Gastrocnemius medialis (tissue), 4 donors: ENCODE results near the gene LRRC2. TPM values are rescaled to one million over a fixed set of nuclear protein-coding genes. Genes with fewer than 3 reads are reported as not detected.

Experiments
- ATAC-seq, 2 donors: fragments of 150-250 bp; one replicate each; pipeline ENCODE4 v1.9.1; 2016
- DNase-seq, 2 donors: peaks; one replicate each; pipeline ENCODE4 v3.0.0-alpha.2; 2019
- H3K27ac ChIP-seq, 4 donors: fragments of 200-600 bp; sonication (generic); 1 replicate in 1 of 4; 2 replicates in 3 of 4; pipeline ENCODE4 v1.5.1; 2016 to 2018; ENCODE audit warnings: mild to moderate bottlenecking in 2 of 4, moderate library complexity in 1 of 4
- H3K27me3 ChIP-seq, 3 donors: fragments of 200-600 bp; sonication (generic) in 2 of 3; 1 replicate in 1 of 3; 2 replicates in 2 of 3; pipeline versions ENCODE4 v1.5.1 to v1.6.0; 2016 to 2019; ENCODE audit warnings: mild to moderate bottlenecking in 1 of 3, moderate library complexity in 1 of 3
- H3K36me3 ChIP-seq, 2 donors: fragments of 200-600 bp; sonication (generic) in 1 of 2; one replicate each; pipeline ENCODE4 v1.5.1; 2017 to 2018
- H3K4me1 ChIP-seq, 2 donors: fragments of 200-600 bp; sonication (generic) in 1 of 2; one replicate each; pipeline ENCODE4 v1.5.1; 2016 to 2017; ENCODE audit warnings: mild to moderate bottlenecking in 2 of 2
- H3K4me3 ChIP-seq, 4 donors: fragments of 200-600 bp; sonication (generic) in 3 of 4; 1 replicate in 1 of 4; 2 replicates in 3 of 4; pipeline ENCODE4 v1.5.1; 2016 to 2019; ENCODE audit warnings: mild to moderate bottlenecking in 2 of 4
- H3K9me3 ChIP-seq, 3 donors: fragments of 200-600 bp; sonication (generic) in 2 of 3; 1 replicate in 1 of 3; 2 replicates in 2 of 3; pipeline ENCODE4 v1.5.1; 2016 to 2019
- POLR2A ChIP-seq, 2 donors: fragments of 450-650 bp; IDR thresholded peaks; one replicate each; pipeline ENCODE4 v1.6.1; 2017; ENCODE audit warnings: antibody characterized with exemption in 2 of 2, mild to moderate bottlenecking in 2 of 2, moderate library complexity in 2 of 2
- in situ Hi-C, 4 donors: fragments of 200-750 bp; cut with MboI; loops; one replicate each; pipeline versions ENCODE4 v1.15.0 to v1.8.0; 2017; ENCODE audit warnings: low sequenced_read_pairs in 4 of 4
- intact Hi-C: fragments of 100-400 bp; cut with DNase I; formaldehyde crosslinking; loops from one replicate; pipeline ENCODE4 v1.15.1; 2023; ENCODE audit warnings: low total_unique reads
- total RNA-seq, 4 donors: library from RNA; depleted of rRNA; stranded (reverse); fragments of >200 nt; gene quantifications; one replicate each; pipeline versions ENCODE4 v1.1.0 to v1.2.3, GENCODE V29; 2016
- TF ChIP-seq, protein P1 (sequence below), 5 experiments: fragments of 450-650 bp in 3 of 5; fragments of 200-600 bp in 2 of 5; sonication (generic) in 2 of 5; IDR thresholded peaks in 4 of 5; conservative IDR thresholded peaks in 1 of 5; 1 replicate in 4 of 5; 2 replicates in 1 of 5; pipeline ENCODE4 v1.5.1; 2016 to 2019; ENCODE audit warnings: antibody characterized with exemption in 5 of 5, mild to moderate bottlenecking in 3 of 5, moderate library complexity in 3 of 5

LRRC2 gene
- total RNA-seq, 4 donors from 2014 or later: 72.7 to 103 (median 92.1) TPM

DNA sequence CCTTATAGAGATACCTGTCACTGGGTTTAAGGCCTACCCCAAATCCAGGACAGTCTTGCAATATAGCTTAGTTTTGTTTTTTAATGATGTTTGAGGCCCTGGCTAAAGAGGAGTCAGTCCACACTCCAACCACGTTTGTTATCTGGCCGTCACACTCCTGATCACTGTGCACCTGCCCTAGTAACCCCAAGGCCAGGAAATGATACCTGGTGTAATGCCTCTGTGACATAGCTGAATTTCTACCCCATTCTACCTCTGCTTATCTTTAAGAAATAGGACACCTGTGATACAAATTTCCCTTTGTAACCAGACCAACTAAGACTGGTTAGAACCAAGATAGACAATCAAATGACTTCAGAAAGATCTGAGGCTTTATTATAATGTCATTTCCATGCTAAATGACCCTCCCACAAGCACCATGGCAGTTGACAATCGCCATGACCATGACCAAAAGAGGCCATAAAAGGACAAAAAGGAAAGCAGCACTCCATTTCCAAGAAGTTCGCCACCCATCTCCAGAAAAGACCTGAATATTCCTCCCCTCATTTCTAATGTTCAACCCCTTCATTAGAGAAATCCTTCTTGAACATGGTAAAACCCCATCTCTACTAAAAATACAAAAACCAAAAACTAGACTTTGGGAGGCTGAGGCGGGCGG is 73.1 kb downstream of the LRRC2 start:
- Histone ChIP-seq H3K36me3 (no peaks in the 10 kb centered on the region), H3K4me1 (peaks cover 34 to 35% of the 10 kb centered on the region in 2 donors), H3K27ac (no peak overlapping the region), H3K27me3 (no peaks in the 10 kb centered on the region), H3K4me3 (no peak overlapping the region), H3K9me3 (no peaks in the 10 kb centered on the region)
- ATAC-seq (no peak), DNase-seq (no peak)
- in situ Hi-C loops (no loop called here), intact Hi-C loops (no loop called here)
- TF ChIP-seq, protein P1, sequence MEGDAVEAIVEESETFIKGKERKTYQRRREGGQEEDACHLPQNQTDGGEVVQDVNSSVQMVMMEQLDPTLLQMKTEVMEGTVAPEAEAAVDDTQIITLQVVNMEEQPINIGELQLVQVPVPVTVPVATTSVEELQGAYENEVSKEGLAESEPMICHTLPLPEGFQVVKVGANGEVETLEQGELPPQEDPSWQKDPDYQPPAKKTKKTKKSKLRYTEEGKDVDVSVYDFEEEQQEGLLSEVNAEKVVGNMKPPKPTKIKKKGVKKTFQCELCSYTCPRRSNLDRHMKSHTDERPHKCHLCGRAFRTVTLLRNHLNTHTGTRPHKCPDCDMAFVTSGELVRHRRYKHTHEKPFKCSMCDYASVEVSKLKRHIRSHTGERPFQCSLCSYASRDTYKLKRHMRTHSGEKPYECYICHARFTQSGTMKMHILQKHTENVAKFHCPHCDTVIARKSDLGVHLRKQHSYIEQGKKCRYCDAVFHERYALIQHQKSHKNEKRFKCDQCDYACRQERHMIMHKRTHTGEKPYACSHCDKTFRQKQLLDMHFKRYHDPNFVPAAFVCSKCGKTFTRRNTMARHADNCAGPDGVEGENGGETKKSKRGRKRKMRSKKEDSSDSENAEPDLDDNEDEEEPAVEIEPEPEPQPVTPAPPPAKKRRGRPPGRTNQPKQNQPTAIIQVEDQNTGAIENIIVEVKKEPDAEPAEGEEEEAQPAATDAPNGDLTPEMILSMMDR (IDR thresholded peaks at IDR 0.05 in 4 of 5, conservative IDR thresholded peaks at IDR 0.05 in 1 of 5): no peak

DNA sequence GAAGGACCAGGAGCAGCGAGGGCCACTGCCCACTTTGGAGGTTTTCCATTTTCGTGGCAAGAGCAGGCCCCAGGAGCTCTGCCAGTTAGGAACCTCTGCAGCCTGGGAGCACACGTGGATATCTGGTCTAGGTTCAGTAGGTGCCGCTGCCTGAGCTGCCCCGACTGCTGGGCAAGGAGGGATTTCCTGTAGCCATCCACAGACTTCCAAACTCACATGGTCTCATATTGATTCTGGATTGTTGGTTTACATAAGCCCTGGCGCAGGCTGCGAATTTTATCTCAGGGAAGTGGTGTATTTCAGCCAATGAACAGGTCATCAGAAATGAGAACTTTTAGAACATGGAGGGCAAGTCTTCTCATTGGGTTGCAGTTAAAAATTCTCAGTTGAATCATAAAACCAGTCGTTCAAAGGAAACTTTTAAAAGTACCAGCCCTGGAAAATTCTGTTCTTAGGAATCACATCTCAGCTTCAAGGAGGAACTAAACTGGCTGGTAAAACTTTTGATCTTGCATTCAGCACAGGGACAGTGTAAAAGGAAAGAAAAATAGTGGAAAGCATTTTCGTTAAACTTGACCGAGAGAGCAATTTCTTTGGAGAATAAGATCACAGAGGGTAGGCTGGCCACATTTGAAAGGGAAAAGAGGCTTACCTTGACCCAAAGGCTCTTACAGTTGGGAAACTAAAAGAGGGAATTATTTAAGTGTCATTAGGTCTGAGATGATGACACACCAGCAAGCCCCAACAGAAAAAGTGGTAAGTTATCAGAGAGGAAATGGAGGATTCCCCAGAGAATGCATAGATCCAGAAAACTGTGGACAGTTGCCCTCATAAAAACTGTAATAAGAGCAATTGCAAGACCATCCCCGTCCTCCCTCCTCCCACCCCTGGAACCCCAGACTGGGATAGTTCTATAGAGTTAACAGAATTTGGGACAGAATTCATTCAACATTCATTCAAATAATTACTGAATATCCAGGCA is 74.7 kb downstream of the LRRC2 start:
- TF ChIP-seq, protein P1 (IDR thresholded peaks at IDR 0.05 in 4 of 5, conservative IDR thresholded peaks at IDR 0.05 in 1 of 5): no peak
- TF ChIP-seq POLR2A (IDR thresholded peaks at IDR 0.05): no peak
- no peak overlapping the region for H3K4me3 ChIP-seq
- H3K4me1 ChIP-seq: peaks cover 34 to 35% of the 10 kb centered on the region in 2 donors
- DNase-seq (peak; percentile 72 to 79), ATAC-seq (peak; percentile 80 to 85)
- H3K27me3 ChIP-seq: no peaks in the 10 kb centered on the region
- peak overlapping the region; percentile 83 to 86 (median 86) for H3K27ac ChIP-seq
- no peaks in the 10 kb centered on the region for H3K36me3 ChIP-seq
- in situ Hi-C loops (no loop called here), intact Hi-C loops (no loop called here)
- H3K9me3 ChIP-seq: no peaks in the 10 kb centered on the region

DNA sequence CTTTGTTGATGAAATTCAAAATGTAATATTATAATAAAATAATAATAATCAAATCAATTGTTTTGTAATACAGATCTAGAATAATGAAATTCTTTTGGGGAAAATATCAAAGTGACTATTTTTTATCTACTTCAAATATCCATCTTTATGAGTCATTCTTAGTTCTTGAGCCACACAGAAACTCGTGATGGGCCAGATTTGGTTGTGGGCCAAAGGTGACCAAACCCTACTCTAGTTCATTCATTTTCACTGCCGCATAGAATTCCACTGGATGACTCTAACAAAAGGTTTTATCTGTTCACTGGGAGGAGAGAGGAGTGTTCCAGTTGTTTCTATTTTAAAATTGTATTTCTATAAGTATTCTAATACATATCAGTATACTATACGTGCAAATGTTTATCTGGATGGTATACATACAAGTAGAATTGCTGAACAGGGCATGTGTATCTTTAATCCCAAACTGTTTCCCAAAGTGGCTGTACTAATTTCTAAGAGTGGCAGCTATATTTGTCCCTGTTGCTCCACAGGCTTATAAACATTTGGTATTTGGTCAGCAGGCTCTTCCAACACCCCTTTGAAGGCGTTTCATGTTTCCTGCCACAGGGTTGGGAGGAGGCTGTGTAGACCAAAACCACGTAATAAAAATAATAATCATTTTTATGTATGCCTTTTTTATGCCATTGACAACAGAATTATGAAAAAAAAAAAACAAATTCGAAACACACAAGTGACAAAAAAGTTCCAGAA is 75.6 kb downstream of the LRRC2 start:
- in situ Hi-C loops: no loop called here
- H3K36me3 ChIP-seq: no peaks in the 10 kb centered on the region
- H3K4me1 ChIP-seq: peaks cover 34 to 35% of the 10 kb centered on the region in 2 donors
- H3K9me3 ChIP-seq: no peaks in the 10 kb centered on the region
- H3K27me3 ChIP-seq: no peaks in the 10 kb centered on the region
- peak overlapping the region; percentile 83 to 86 (median 86) for H3K27ac ChIP-seq
- TF ChIP-seq, protein P1 (IDR thresholded peaks at IDR 0.05 in 4 of 5, conservative IDR thresholded peaks at IDR 0.05 in 1 of 5): peak in 1 of 5 experiments; percentile 8
- TF ChIP-seq POLR2A (IDR thresholded peaks at IDR 0.05): peak in 1 of 2 donors; percentile 31
- peak; percentile 91 to 93 for ATAC-seq
- intact Hi-C loops: no loop called here
- DNase-seq: peak in 1 of 2 donors; percentile 38
- no peak overlapping the region for H3K4me3 ChIP-seq

DNA sequence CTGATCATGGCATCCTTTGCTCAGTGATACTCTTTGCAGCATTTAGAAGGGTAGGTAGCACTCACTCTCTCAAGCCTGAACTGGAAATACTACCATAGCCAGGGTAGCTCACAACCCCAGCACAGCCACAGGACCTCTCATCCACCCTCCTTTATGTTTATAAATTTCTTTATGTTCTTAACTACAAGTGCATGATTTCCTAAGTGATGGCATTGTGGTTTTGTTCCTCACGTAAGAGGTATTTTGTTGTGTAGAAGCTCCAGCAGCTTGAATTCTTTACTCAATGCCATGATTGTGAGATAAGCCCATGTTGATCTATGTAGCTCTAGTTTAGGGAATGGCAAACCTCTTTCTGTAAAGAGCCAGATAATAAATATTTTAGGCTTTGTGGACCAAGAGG is 76.2 kb downstream of the LRRC2 start:
- Histone ChIP-seq H3K27ac (peak overlapping the region; percentile 83 to 86 (median 86)), H3K4me3 (no peak overlapping the region), H3K36me3 (no peaks in the 10 kb centered on the region), H3K9me3 (no peaks in the 10 kb centered on the region), H3K4me1 (peaks cover 34 to 35% of the 10 kb centered on the region in 2 donors), H3K27me3 (no peaks in the 10 kb centered on the region)
- peak in 1 of 2 donors; percentile 3 for TF ChIP-seq POLR2A (IDR thresholded peaks at IDR 0.05)
- TF ChIP-seq, protein P1 (IDR thresholded peaks at IDR 0.05 in 4 of 5, conservative IDR thresholded peaks at IDR 0.05 in 1 of 5): no peak
- no peak for DNase-seq
- ATAC-seq: no peak
- in situ Hi-C loops (loop anchor here in 3 of 4 donors (5.0 to 10.0 kb wide), 4 partner anchors 67 to 145 kb away; partner anchors contain the start of gene LRRC2 (in 1 of the 3)), intact Hi-C loops (loop anchor here (1.0 kb wide), 1 partner anchor 68 kb away; no protein-coding TSS in a partner anchor)
